SK-N-SH (cell line): ENCODE measurements around the gene CCSER1. TPM values are rescaled to one million over a fixed set of nuclear protein-coding genes. Genes with fewer than 3 reads are reported as not detected.

Experiments
- CTCF ChIA-PET: fragments of 300-600, 350-600 bp; formaldehyde crosslinking; extraction: SDS; loops from one replicate; lab custom pipeline; 2021; lab: Yijun Ruan, JAX
- POLR2A ChIA-PET: fragments of 350-600 bp; sonication (Branson Sonifier 250); formaldehyde crosslinking; extraction: SDS; loops from one replicate; lab custom pipeline; 2020; ENCODE audit warnings: antibody characterized with exemption, inconsistent platforms; lab: Yijun Ruan, JAX
- DNase-seq: peaks from one replicate; pipeline ENCODE4 v3.0.0; 2012
- H2AFZ ChIP-seq: fragments of 200-600 bp; sonication (generic); 2 replicates; pipeline ENCODE4 v1.8.1; 2016; ENCODE audit warnings: antibody characterized with exemption, mild to moderate bottlenecking, low read depth
- H3F3A ChIP-seq: fragments of 200-600 bp; sonication (generic); replicated peaks from 2 replicates; pipeline ENCODE3; 2016; ENCODE audit warnings: antibody characterized with exemption, mild to moderate bottlenecking; ENCODE audit not compliant: insufficient read depth
- H3K27ac ChIP-seq, 2 experiments: fragments of 200-500 bp in 1 of 2; fragments of 200-600 bp in 1 of 2; sonication (Bioruptor generic) in 1 of 2; sonication (generic), shearing (Covaris generic) in 1 of 2; 2 replicates each; pipeline versions ENCODE4 v1.5.1 to v1.6.1; 2014 to 2016; ENCODE audit warnings: low read depth in 2 of 2, inconsistent platforms in 1 of 2, low read length in 1 of 2, mild to moderate bottlenecking in 1 of 2, mixed read lengths in 1 of 2
- H3K27me3 ChIP-seq: fragments of 200-600 bp; sonication (generic), shearing (Covaris generic); 2 replicates; pipeline ENCODE4 v1.6.1; 2016; ENCODE audit warnings: mixed run types; ENCODE audit not compliant: insufficient read depth
- H3K36me3 ChIP-seq, 2 experiments: fragments of 200-500 bp in 1 of 2; fragments of 200-600 bp in 1 of 2; sonication (Bioruptor generic) in 1 of 2; sonication (generic) in 1 of 2; replicated peaks in 1 of 2; 2 replicates each; pipeline versions ENCODE3 to v1.5.1; 2014 to 2016; ENCODE audit warnings: low read length in 1 of 2, mild to moderate bottlenecking in 1 of 2; ENCODE audit not compliant: insufficient read depth in 2 of 2, control insufficient read depth in 1 of 2
- H3K4me1 ChIP-seq, 2 experiments: fragments of 200-500 bp in 1 of 2; fragments of 200-600 bp in 1 of 2; sonication (Bioruptor generic) in 1 of 2; sonication (generic), shearing (Covaris generic) in 1 of 2; 2 replicates each; pipeline versions ENCODE4 v1.5.1 to v1.6.1; 2014 to 2016; ENCODE audit warnings: low read depth in 1 of 2, low read length in 1 of 2, mixed run types in 1 of 2; ENCODE audit not compliant: insufficient read depth in 2 of 2, control insufficient read depth in 1 of 2
- H3K4me2 ChIP-seq: fragments of 200-600 bp; sonication (generic), shearing (Covaris generic); 2 replicates; pipeline ENCODE4 v1.6.1; 2017; ENCODE audit warnings: mixed run types
- H3K4me3 ChIP-seq, 2 experiments: fragments of 200-500 bp in 1 of 2; fragments of 200-600 bp in 1 of 2; sonication (Bioruptor generic) in 1 of 2; sonication (generic), shearing (Covaris generic) in 1 of 2; 2 replicates each; pipeline versions ENCODE4 v1.5.1 to v1.8.1; 2014 to 2016; ENCODE audit warnings: low read depth in 2 of 2, inconsistent platforms in 1 of 2, low read length in 1 of 2, mild to moderate bottlenecking in 1 of 2, mixed read lengths in 1 of 2, moderate library complexity in 1 of 2
- H3K79me2 ChIP-seq: fragments of 200-600 bp; sonication (generic); 2 replicates; pipeline ENCODE4 v1.8.1; 2017; ENCODE audit warnings: mild to moderate bottlenecking; ENCODE audit not compliant: insufficient read depth
- H3K9ac ChIP-seq: fragments of 200-600 bp; sonication (generic); 2 replicates; pipeline ENCODE4 v1.6.1; 2017; ENCODE audit warnings: mixed run types
- H3K9me2 ChIP-seq: fragments of 200-600 bp; sonication (generic); 2 replicates; pipeline ENCODE4 v1.6.1; 2017; ENCODE audit warnings: mixed run types
- H3K9me3 ChIP-seq: fragments of 200-600 bp; sonication (generic); 2 replicates; pipeline ENCODE4 v1.6.1; 2017; ENCODE audit warnings: mixed run types, mild to moderate bottlenecking, moderate library complexity
- H4K20me1 ChIP-seq: fragments of 200-600 bp; sonication (generic); 2 replicates; pipeline ENCODE4 v1.6.1; 2017; ENCODE audit warnings: mild to moderate bottlenecking, mixed run types; ENCODE audit not compliant: insufficient read depth
- ELF1 ChIP-seq: IDR thresholded peaks from 2 replicates; pipeline ENCODE4 v1.4.0; 2012
- EP300 ChIP-seq, 2 experiments: IDR thresholded peaks; 2 replicates each; pipeline versions ENCODE4 v1.4.0 to v1.6.1; 2012; ENCODE audit warnings: borderline replicate concordance in 1 of 2, low read depth in 1 of 2, low read length in 1 of 2
- EZH2phosphoT487 ChIP-seq: fragments of 200-600 bp; sonication (generic); IDR thresholded peaks from 2 replicates; pipeline ENCODE4 v1.6.1; 2017; ENCODE audit warnings: low read depth, mixed run types, mild to moderate bottlenecking, antibody characterized with exemption, moderate library complexity, borderline replicate concordance
- FOXM1 ChIP-seq: IDR thresholded peaks from 2 replicates; pipeline ENCODE4 v1.4.0; 2012; ENCODE audit warnings: low read depth, mild to moderate bottlenecking
- GABPA ChIP-seq: IDR thresholded peaks from 2 replicates; pipeline ENCODE4 v1.4.0; 2012; ENCODE audit warnings: low read depth, mild to moderate bottlenecking
- MXI1 ChIP-seq: IDR thresholded peaks from 2 replicates; pipeline ENCODE4 v1.6.1; 2012; ENCODE audit warnings: mild to moderate bottlenecking, low read depth, low read length, improper control_type of control experiment
- PBX3 ChIP-seq: IDR thresholded peaks from 2 replicates; pipeline ENCODE4; 2012
- RAD21 ChIP-seq: IDR thresholded peaks from 2 replicates; pipeline ENCODE4 v1.6.1; 2012; ENCODE audit warnings: mild to moderate bottlenecking, low read length
- RXRA ChIP-seq: IDR thresholded peaks from 2 replicates; pipeline ENCODE4 v1.4.0; 2012; ENCODE audit warnings: low read depth, mild to moderate bottlenecking, borderline replicate concordance
- SIN3A ChIP-seq: IDR thresholded peaks from 2 replicates; pipeline ENCODE4 v1.6.1; 2012; ENCODE audit warnings: low read depth, mild to moderate bottlenecking, low read length, moderate library complexity, borderline replicate concordance
- SMC3 ChIP-seq: IDR thresholded peaks from 2 replicates; pipeline ENCODE4 v1.6.1; 2012; ENCODE audit warnings: low read depth, low read length, improper control_type of control experiment
- TAF1 ChIP-seq: IDR thresholded peaks from 2 replicates; pipeline ENCODE4 v1.6.1; 2012; ENCODE audit warnings: low read depth, mild to moderate bottlenecking, low read length, moderate library complexity, borderline replicate concordance
- TCF12 ChIP-seq: IDR thresholded peaks from 2 replicates; pipeline ENCODE4 v1.4.0; 2012
- USF2 ChIP-seq: fragments of 150-350 bp; IDR thresholded peaks from 2 replicates; pipeline ENCODE4 v1.6.1; 2017; ENCODE audit warnings: antibody characterized with exemption, low read length, low read depth, borderline replicate concordance
- YY1 ChIP-seq: IDR thresholded peaks from 2 replicates; pipeline ENCODE4 v1.4.0; 2012; ENCODE audit warnings: low read depth, mild to moderate bottlenecking
- WGBS: methylation state at CpG from one replicate; pipeline ENCODE4 v1.1.6; 2017; ENCODE audit warnings: low lambda C conversion rate; 5-methylcytosine and 5-hydroxymethylcytosine counted together
- polyA plus RNA-seq, 3 experiments: library from polyadenylated mRNA; depleted of rRNA; stranded (reverse); fragments of >200 nt; gene quantifications; 2 replicates each; pipeline ENCODE4 v1.2.3, GENCODE V29; 2012
- TF ChIP-seq, protein P1 (sequence below): IDR thresholded peaks from 2 replicates; pipeline ENCODE4 v1.6.1; 2012; ENCODE audit warnings: mild to moderate bottlenecking, low read depth, low read length, moderate library complexity
- TF ChIP-seq, protein P2 (sequence below): fragments of 200-600 bp; sonication (generic); IDR thresholded peaks from 2 replicates; pipeline ENCODE4 v1.6.1; 2017; ENCODE audit warnings: antibody characterized with exemption, mild to moderate bottlenecking, moderate library complexity
- TF ChIP-seq, protein P3 (sequence below): IDR thresholded peaks from 2 replicates; pipeline ENCODE4 v1.4.0; 2012; ENCODE audit warnings: low read depth, borderline replicate concordance

The CCSER1 gene
- polyA plus RNA-seq, 1 of the 3 experiments (the other 2 are of a cell fraction) = 0.05 TPM

DNA sequence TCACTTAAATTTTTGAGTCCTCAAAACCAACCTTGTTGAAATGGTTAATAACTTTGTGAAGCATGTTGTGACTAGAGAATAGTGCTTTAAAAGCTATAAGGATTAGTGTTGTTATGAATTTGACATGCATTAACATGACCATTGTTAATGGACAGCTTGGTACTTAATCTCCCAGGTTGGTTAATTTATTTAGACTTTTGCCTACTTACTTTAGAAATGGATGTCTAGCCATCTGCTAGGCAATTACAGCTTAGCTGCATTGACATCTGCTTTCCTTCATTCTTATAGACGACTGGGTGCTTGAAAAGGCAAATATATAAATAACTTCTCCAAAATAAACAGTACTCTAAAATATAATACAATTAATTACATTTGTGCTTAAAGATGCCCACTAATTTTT is 368.0 kb downstream of the CCSER1 start (continued):
- TF ChIP-seq, protein P1, sequence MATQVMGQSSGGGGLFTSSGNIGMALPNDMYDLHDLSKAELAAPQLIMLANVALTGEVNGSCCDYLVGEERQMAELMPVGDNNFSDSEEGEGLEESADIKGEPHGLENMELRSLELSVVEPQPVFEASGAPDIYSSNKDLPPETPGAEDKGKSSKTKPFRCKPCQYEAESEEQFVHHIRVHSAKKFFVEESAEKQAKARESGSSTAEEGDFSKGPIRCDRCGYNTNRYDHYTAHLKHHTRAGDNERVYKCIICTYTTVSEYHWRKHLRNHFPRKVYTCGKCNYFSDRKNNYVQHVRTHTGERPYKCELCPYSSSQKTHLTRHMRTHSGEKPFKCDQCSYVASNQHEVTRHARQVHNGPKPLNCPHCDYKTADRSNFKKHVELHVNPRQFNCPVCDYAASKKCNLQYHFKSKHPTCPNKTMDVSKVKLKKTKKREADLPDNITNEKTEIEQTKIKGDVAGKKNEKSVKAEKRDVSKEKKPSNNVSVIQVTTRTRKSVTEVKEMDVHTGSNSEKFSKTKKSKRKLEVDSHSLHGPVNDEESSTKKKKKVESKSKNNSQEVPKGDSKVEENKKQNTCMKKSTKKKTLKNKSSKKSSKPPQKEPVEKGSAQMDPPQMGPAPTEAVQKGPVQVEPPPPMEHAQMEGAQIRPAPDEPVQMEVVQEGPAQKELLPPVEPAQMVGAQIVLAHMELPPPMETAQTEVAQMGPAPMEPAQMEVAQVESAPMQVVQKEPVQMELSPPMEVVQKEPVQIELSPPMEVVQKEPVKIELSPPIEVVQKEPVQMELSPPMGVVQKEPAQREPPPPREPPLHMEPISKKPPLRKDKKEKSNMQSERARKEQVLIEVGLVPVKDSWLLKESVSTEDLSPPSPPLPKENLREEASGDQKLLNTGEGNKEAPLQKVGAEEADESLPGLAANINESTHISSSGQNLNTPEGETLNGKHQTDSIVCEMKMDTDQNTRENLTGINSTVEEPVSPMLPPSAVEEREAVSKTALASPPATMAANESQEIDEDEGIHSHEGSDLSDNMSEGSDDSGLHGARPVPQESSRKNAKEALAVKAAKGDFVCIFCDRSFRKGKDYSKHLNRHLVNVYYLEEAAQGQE = no peak
- no peak for TF ChIP-seq SMC3
- TF ChIP-seq MXI1 = no peak
- no peak for TF ChIP-seq TAF1
- TF ChIP-seq, protein P2, sequence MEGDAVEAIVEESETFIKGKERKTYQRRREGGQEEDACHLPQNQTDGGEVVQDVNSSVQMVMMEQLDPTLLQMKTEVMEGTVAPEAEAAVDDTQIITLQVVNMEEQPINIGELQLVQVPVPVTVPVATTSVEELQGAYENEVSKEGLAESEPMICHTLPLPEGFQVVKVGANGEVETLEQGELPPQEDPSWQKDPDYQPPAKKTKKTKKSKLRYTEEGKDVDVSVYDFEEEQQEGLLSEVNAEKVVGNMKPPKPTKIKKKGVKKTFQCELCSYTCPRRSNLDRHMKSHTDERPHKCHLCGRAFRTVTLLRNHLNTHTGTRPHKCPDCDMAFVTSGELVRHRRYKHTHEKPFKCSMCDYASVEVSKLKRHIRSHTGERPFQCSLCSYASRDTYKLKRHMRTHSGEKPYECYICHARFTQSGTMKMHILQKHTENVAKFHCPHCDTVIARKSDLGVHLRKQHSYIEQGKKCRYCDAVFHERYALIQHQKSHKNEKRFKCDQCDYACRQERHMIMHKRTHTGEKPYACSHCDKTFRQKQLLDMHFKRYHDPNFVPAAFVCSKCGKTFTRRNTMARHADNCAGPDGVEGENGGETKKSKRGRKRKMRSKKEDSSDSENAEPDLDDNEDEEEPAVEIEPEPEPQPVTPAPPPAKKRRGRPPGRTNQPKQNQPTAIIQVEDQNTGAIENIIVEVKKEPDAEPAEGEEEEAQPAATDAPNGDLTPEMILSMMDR = no peak
- no peak for TF ChIP-seq GABPA
- TF ChIP-seq, all 33 proteins: peak for 0

GRCh38 chr4:90495936-90496335 is 368.7 kb downstream of the CCSER1 start:
- no peaks in the 10 kb centered on the region; a peak in 1 of 4 replicates for H3K4me1 ChIP-seq
- H3K9me2 ChIP-seq = no peaks in the 10 kb centered on the region
- no peak overlapping the region for H2AFZ ChIP-seq
- no peak overlapping the region for H3K9ac ChIP-seq
- 11% methylated on average over 2 of the region's 2 CpGs for WGBS
- H3F3A ChIP-seq = no peaks in the 10 kb centered on the region
- H3K27me3 ChIP-seq = no peaks in the 10 kb centered on the region
- H4K20me1 ChIP-seq = no peaks in the 10 kb centered on the region
- H3K9me3 ChIP-seq = no peaks in the 10 kb centered on the region
- H3K4me2 ChIP-seq = no peak overlapping the region
- H3K79me2 ChIP-seq = no peaks in the 10 kb centered on the region
- H3K27ac ChIP-seq = no peak overlapping the region
- CTCF ChIA-PET = no interaction called here
- H3K36me3 ChIP-seq = no peaks in the 10 kb centered on the region
- H3K4me3 ChIP-seq = no peak overlapping the region
- POLR2A ChIA-PET = no interaction called here
- no peak for DNase-seq
- TF ChIP-seq, protein P1 = no peak
- no peak for TF ChIP-seq EP300 (IDR thresholded peaks at IDR 0.05; ENCODE audit: borderline replicate concordance in 1 of 2, low read depth in 1 of 2, low read length in 1 of 2)
- no peak for TF ChIP-seq USF2
- no peak for TF ChIP-seq ELF1
- no peak for TF ChIP-seq MXI1
- TF ChIP-seq EZH2phosphoT487 = no peak
- TF ChIP-seq, protein P3, sequence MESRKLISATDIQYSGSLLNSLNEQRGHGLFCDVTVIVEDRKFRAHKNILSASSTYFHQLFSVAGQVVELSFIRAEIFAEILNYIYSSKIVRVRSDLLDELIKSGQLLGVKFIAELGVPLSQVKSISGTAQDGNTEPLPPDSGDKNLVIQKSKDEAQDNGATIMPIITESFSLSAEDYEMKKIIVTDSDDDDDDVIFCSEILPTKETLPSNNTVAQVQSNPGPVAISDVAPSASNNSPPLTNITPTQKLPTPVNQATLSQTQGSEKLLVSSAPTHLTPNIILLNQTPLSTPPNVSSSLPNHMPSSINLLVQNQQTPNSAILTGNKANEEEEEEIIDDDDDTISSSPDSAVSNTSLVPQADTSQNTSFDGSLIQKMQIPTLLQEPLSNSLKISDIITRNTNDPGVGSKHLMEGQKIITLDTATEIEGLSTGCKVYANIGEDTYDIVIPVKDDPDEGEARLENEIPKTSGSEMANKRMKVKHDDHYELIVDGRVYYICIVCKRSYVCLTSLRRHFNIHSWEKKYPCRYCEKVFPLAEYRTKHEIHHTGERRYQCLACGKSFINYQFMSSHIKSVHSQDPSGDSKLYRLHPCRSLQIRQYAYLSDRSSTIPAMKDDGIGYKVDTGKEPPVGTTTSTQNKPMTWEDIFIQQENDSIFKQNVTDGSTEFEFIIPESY = no peak
- no peak for TF ChIP-seq TCF12
- no peak for TF ChIP-seq RXRA
- TF ChIP-seq FOXM1 = no peak
- no peak for TF ChIP-seq PBX3
- no peak for TF ChIP-seq SIN3A
- no peak for TF ChIP-seq RAD21
- no peak for TF ChIP-seq YY1
